SK-N-SH (cell line): Measurements from ENCODE around the gene VEGFD.

Source experiments
- CHD2 ChIP-seq: fragments of 150-350 bp; IDR thresholded peaks from 2 replicates; pipeline ENCODE4 v1.6.1; 2018; ENCODE audit warnings: low read length; ENCODE audit not compliant: partially characterized antibody
- ELF1 ChIP-seq: IDR thresholded peaks from 2 replicates; pipeline ENCODE4 v1.4.0; 2012
- FOXJ3 ChIP-seq: sonication (generic); formaldehyde crosslinking; IDR thresholded peaks from 2 replicates; pipeline ENCODE4 v1.5.1; 2020; ENCODE audit warnings: mild to moderate bottlenecking, missing genetic modification reagents
- MAX ChIP-seq: IDR thresholded peaks from 2 replicates; pipeline ENCODE4 v1.4.0; 2012; ENCODE audit warnings: low read depth
- NRF1 ChIP-seq: IDR thresholded peaks from 2 replicates; pipeline ENCODE4 v1.6.1; 2012; ENCODE audit warnings: low read depth, mild to moderate bottlenecking, low read length
- POLR2AphosphoS5 ChIP-seq: IDR thresholded peaks from 2 replicates; pipeline ENCODE4 v1.6.1; 2012; ENCODE audit warnings: low read depth, low read length
- SMC3 ChIP-seq: IDR thresholded peaks from 2 replicates; pipeline ENCODE4 v1.6.1; 2012; ENCODE audit warnings: low read depth, low read length, improper control_type of control experiment
- TAF1 ChIP-seq: IDR thresholded peaks from 2 replicates; pipeline ENCODE4 v1.6.1; 2012; ENCODE audit warnings: low read depth, mild to moderate bottlenecking, low read length, moderate library complexity, borderline replicate concordance
- TEAD4 ChIP-seq: IDR thresholded peaks from 2 replicates; pipeline ENCODE4 v1.4.0; 2012; ENCODE audit warnings: mild to moderate bottlenecking, borderline replicate concordance; ENCODE audit not compliant: insufficient read depth
- TF ChIP-seq, protein P1 (sequence below): fragments of 200-600 bp; sonication (generic); IDR thresholded peaks from 2 replicates; pipeline ENCODE4 v1.6.1; 2017; ENCODE audit warnings: antibody characterized with exemption, mild to moderate bottlenecking, moderate library complexity

DNA sequence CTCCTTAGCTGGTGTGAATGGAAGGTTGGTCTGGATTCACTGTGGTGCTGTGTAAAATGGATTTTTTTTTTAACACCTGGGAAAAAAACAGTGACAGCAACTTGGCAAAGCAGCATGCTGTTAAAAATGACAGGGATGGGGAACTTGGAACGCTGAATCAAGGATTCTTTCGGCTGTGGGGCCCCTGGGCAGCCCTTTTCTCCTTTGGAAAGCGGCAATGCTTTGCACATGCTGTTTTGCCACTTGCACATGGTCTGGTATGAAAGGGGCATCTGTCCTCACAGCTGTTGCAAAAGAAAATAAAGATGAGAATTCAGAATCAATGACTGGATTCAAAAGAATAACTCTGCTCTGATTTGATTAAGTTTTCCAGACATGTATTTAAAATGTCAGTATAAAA lies 38.2 kb downstream of the VEGFD start:
- no peak for TF ChIP-seq NRF1
- TF ChIP-seq POLR2AphosphoS5 = no peak
- TF ChIP-seq ELF1 = no peak
- no peak for TF ChIP-seq FOXJ3 (CRISPR knock-in tag)
- no peak for TF ChIP-seq MAX
- TF ChIP-seq, protein P1, sequence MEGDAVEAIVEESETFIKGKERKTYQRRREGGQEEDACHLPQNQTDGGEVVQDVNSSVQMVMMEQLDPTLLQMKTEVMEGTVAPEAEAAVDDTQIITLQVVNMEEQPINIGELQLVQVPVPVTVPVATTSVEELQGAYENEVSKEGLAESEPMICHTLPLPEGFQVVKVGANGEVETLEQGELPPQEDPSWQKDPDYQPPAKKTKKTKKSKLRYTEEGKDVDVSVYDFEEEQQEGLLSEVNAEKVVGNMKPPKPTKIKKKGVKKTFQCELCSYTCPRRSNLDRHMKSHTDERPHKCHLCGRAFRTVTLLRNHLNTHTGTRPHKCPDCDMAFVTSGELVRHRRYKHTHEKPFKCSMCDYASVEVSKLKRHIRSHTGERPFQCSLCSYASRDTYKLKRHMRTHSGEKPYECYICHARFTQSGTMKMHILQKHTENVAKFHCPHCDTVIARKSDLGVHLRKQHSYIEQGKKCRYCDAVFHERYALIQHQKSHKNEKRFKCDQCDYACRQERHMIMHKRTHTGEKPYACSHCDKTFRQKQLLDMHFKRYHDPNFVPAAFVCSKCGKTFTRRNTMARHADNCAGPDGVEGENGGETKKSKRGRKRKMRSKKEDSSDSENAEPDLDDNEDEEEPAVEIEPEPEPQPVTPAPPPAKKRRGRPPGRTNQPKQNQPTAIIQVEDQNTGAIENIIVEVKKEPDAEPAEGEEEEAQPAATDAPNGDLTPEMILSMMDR = no peak
- no peak for TF ChIP-seq SMC3
- TF ChIP-seq CHD2 = no peak
- no peak for TF ChIP-seq TEAD4
- TF ChIP-seq TAF1 = no peak
